ENCODE measurements around the gene SPATA7. TPM values are rescaled to one million over a fixed set of nuclear protein-coding genes. Genes with fewer than 3 reads are reported as not detected.

Gene SPATA7
- total RNA-seq, 2 donors from 2014 or later, result 1.9 to 4.6 TPM

Other genes with a start within 250 kb of the SPATA7 start
- not detected for gene KCNK10, start 62.4 kb upstream of the SPATA7 start, total RNA-seq
- not detected for gene PTPN21, start 169.3 kb downstream of the SPATA7 start, total RNA-seq
- 10 to 100 TPM; 33.5 to 48.3 TPM for gene ZC3H14, start 177.4 kb downstream of the SPATA7 start, total RNA-seq

All from activated T-helper 17 cell treated with anti-CD3 and anti-CD28 coated beads, Interleukin-2, amount 50 U/mL, for 72 hours (primary cell).